ENCODE data around the gene METTL16.

DNA sequence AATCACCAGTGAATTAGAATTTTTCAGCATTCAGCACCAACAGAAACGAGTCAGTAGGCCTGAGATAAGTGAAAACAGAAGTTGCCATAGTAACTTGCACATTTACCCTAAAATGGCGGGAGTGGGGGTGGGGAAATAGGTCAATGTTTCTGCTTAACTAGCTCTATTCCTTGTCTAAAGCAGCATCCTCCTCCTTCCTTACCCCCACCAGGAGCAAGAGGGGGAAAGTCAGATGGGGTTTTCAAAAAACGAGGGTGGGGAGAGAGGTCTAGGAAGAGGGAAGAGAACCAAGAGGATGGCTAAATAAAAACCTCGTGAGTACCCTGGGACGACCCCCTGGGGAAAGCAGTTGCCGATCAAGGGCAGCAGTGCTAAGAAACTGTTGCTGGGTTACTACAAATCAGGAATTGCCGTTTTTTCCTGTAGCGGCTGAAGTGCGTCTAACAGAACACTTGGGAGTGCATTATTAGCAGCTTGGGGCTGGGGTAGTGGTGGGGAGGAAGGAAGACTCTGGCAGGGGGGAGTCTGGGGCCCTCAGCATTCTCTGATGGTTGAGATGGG lies 76.4 kb downstream of the METTL16 start:
- TF ChIP-seq, protein P1, sequence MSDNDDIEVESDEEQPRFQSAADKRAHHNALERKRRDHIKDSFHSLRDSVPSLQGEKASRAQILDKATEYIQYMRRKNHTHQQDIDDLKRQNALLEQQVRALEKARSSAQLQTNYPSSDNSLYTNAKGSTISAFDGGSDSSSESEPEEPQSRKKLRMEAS (IDR thresholded peaks at IDR 0.05) = no peak
- TF ChIP-seq, protein P2, sequence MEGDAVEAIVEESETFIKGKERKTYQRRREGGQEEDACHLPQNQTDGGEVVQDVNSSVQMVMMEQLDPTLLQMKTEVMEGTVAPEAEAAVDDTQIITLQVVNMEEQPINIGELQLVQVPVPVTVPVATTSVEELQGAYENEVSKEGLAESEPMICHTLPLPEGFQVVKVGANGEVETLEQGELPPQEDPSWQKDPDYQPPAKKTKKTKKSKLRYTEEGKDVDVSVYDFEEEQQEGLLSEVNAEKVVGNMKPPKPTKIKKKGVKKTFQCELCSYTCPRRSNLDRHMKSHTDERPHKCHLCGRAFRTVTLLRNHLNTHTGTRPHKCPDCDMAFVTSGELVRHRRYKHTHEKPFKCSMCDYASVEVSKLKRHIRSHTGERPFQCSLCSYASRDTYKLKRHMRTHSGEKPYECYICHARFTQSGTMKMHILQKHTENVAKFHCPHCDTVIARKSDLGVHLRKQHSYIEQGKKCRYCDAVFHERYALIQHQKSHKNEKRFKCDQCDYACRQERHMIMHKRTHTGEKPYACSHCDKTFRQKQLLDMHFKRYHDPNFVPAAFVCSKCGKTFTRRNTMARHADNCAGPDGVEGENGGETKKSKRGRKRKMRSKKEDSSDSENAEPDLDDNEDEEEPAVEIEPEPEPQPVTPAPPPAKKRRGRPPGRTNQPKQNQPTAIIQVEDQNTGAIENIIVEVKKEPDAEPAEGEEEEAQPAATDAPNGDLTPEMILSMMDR (IDR thresholded peaks at IDR 0.05; ENCODE audit: control extremely low read depth in 1 of 3, insufficient read depth in 1 of 3, low read depth in 1 of 3, low read length in 3 of 3) = no peak
- TF ChIP-seq, protein P3, sequence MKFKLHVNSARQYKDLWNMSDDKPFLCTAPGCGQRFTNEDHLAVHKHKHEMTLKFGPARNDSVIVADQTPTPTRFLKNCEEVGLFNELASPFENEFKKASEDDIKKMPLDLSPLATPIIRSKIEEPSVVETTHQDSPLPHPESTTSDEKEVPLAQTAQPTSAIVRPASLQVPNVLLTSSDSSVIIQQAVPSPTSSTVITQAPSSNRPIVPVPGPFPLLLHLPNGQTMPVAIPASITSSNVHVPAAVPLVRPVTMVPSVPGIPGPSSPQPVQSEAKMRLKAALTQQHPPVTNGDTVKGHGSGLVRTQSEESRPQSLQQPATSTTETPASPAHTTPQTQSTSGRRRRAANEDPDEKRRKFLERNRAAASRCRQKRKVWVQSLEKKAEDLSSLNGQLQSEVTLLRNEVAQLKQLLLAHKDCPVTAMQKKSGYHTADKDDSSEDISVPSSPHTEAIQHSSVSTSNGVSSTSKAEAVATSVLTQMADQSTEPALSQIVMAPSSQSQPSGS (IDR thresholded peaks at IDR 0.05; ENCODE audit: low read length) = no peak
- TF ChIP-seq SIX5 (IDR thresholded peaks at IDR 0.05; ENCODE audit: low read depth, low read length) = no peak
